Tibial nerve (tissue), 3 donors: ENCODE data around the gene RAB36.

Source experiments
- CTCF ChIP-seq, 5 experiments: fragments of 200-600 bp in 3 of 5; fragments of 450-650 bp in 2 of 5; sonication (generic) in 3 of 5; IDR thresholded peaks; one replicate each; pipeline ENCODE4 v1.5.1; 2016 to 2019; ENCODE audit warnings: antibody characterized with exemption in 5 of 5, mild to moderate bottlenecking in 3 of 5, moderate library complexity in 2 of 5
- POLR2A ChIP-seq, 2 donors: fragments of 450-650 bp; IDR thresholded peaks; one replicate each; pipeline ENCODE4 v1.6.1; 2017; ENCODE audit warnings: antibody characterized with exemption in 2 of 2, mild to moderate bottlenecking in 2 of 2, moderate library complexity in 2 of 2

- TF ChIP-seq CTCF (IDR thresholded peaks at IDR 0.05), result no peak
- TF ChIP-seq POLR2A (IDR thresholded peaks at IDR 0.05), result no peak
Observed at GRCh38 chr22:23145878-23146470, 697 bp downstream of the RAB36 start.
